Hepatocyte (in vitro differentiated cells): ENCODE measurements around the gene PIK3CA.

Source experiments
- EZH2 ChIP-seq: fragments of 200-600 bp; sonication (generic); IDR thresholded peaks from 2 replicates; pipeline ENCODE4 v1.6.1; 2016; ENCODE audit warnings: antibody characterized with exemption, mild to moderate bottlenecking, borderline replicate concordance
- TF ChIP-seq, protein P1 (sequence below): fragments of 200-600 bp; sonication (generic); IDR thresholded peaks from 2 replicates; pipeline ENCODE4 v1.5.1; 2016; ENCODE audit warnings: antibody characterized with exemption, mild to moderate bottlenecking; ENCODE audit not compliant: poor library complexity

DNA sequence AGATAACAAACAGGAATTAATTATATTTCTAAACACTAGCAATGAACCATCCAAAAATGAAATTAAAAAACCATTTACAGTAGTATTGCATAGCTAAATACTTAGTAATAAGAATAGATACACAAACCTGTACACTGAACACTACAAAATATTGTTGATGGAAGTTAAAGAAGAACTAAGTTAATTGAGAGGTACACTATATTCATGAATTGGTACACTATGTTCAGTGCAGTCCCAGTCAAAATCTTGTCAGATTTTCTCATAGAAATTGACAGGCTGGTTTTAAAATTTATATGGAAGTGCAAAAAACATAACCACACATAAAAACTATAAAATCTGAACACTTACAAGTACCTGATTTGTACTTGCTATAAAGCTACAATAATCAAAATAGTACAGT, 24.4 kb downstream of the PIK3CA start:
- TF ChIP-seq EZH2, result no peak
- TF ChIP-seq, protein P1, sequence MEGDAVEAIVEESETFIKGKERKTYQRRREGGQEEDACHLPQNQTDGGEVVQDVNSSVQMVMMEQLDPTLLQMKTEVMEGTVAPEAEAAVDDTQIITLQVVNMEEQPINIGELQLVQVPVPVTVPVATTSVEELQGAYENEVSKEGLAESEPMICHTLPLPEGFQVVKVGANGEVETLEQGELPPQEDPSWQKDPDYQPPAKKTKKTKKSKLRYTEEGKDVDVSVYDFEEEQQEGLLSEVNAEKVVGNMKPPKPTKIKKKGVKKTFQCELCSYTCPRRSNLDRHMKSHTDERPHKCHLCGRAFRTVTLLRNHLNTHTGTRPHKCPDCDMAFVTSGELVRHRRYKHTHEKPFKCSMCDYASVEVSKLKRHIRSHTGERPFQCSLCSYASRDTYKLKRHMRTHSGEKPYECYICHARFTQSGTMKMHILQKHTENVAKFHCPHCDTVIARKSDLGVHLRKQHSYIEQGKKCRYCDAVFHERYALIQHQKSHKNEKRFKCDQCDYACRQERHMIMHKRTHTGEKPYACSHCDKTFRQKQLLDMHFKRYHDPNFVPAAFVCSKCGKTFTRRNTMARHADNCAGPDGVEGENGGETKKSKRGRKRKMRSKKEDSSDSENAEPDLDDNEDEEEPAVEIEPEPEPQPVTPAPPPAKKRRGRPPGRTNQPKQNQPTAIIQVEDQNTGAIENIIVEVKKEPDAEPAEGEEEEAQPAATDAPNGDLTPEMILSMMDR, result no peak
